HG03025 (cell line): ENCODE data around the gene KSR1.

Experiments
- ATAC-seq: cut with Tn5 transposase; IDR thresholded peaks from one replicate; pipeline ENCODE4 v1.9.1; 2021; ENCODE audit warnings: mild to moderate bottlenecking, moderate library complexity; ENCODE audit not compliant: unreplicated experiment, low FRiP score

Gene KSR1

DNA sequence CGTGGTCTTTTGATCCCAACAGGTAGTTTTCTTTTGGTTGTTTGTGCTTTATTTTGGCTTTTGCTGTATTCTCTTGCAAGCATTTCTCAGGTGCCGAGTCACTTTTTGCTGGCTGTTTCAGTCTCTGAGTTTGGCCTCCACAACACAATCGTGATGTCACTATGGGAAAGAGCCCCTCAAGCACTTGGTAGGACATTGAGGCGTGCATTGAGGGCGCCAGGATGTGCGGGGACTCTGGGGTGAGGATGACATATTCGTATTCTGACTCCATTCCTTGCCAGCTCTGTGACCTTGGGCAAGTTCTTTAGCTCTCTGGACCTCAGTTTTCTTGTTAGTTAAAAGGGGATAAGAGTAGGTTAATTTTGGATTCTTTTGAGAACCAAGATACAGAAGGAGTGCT lies 13.0 kb downstream of the KSR1 start:
- no peak for ATAC-seq

DNA sequence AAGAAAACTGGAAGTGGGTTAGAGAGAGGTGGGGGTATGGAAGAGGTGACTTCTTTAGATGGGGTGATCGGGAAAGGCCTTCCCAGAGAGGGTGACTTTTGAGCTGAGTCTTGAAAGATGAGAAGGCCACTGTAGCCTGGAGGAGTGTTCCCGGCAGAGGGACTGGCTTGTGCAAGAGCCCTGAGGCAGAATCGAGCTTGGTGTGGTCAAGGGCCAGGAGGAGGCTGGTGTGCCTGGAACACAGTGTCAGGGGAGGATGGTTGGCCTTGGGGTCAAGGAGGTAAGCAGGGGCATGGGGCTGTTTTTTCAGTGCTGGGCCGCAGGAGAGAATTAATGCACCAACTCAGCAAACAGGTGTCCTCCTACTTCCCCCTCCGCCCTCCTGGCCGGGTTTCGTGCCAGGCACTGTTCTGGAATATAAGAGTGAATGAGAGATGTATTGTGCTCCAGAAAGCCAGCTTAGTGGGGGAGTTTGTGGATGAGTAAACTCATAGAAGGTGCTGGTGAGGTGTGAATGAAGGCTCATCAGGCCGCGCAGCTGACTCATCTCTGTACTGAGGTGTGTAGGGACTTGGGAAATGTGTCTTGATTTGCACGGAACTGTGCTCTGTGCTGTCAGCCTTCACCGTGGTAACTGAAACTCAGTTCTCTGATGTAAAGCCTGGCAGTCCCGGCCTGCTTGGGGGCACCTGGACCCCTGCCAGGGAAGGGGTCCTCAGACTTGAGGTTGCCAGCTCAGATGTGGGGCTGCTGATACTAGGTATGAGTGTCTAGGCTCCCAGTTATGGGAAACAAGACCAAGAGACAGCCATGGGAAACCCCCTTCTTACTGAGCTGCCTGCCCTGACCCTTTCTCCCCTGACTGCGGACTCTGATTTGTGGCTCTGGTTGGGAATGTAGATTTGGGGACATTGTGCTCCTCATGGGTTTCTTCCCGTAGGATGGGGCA lies 15.3 kb downstream of the KSR1 start:
- ATAC-seq, result no peak

- ATAC-seq, result no peak
These were observed 17.0 kb downstream of the KSR1 start for GRCh38 chr17:27473190-27473747.

GRCh38 chr17:27473748-27474609 lies 17.7 kb downstream of the KSR1 start:
- ATAC-seq, result no peak

- no peak for ATAC-seq
These were observed 18.9 kb downstream of the KSR1 start for GRCh38 chr17:27475070-27475673.

DNA sequence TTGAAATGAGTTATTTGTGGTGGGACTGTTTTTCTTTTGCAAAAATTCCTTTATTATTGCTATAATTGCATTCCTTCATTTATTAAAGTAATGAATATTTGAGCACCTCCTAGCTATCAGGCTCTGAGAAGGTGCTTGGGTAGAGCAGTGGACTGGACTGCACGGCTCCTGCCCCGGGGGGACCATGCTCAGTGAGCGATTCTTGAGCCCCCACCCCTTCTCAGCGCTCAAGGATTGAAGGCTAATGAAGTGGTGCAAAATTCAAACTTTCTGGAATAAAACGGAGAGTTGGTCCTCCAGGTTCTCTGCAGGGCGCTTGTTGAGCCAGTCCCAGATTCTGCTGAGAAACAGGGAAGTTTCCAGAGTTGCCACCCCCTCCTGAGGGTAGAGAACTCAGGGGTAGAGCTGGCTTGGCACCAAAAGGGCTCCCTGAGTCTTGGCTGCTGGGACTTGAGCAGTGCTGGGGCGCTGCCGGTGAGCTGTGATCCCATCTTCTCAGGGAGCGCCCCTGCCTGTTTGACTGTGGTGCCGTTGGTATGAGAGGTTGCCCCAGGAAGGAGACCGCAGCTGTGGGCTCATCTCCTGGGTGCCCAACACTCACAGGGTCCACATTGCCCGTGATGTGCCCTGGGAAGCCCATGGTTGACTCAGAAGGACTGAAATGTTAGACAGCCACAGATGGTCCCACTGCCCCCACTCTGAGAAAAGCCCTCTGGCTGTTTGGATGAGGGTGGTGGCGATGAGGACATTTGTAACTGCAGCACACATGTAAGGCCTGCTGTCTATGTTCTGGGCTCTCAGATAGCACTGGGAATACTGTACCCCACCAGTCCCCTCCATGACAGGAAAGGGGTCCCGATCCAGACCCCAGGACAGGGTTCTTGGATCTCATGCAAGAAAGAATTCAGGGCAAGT lies 20.0 kb downstream of the KSR1 start:
- no peak for ATAC-seq

DNA sequence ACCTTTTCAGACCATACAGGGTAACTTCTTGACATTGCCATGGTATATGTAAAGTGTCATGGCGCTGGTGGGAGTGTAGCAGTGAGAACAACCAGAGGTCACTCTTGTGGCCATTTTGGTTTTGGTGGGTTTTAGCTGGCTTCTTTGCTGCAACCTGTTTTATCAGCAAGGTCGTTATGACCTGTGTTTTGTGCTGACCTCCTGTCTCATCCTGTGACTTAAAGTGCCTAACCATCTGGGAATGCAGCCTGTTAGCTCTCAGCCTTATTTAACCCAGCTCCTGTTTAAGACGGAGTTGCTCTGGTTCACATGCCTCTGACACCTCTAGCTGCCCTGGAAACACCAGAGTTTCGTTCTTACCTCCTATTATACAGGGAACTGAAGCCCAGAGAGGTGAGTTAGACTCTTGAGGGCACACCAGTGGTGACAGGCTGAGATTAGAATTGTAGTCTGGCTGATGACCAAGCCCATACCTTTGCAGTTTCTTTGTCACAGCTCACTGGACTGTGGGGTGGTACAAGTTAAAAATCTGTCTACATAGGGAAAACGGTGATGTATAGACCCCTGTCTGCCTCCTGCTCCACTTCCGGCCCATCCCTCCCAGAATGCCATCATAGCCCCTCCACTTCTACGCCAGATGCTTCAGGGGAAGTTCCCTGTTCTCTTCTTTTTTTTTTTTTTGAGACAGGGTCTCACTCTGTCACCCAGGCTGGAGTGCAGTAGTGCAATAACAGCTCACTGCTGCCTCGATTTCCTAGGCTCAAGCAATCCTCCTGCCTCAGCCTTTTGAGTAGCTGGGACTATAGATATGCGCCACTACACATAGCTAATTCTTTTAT lies 21.0 kb downstream of the KSR1 start:
- ATAC-seq, result no peak

- ATAC-seq, result no peak
These were observed 21.9 kb downstream of the KSR1 start for GRCh38 chr17:27477971-27478684.

GRCh38 chr17:27478901-27479538 lies 22.8 kb downstream of the KSR1 start:
- no peak for ATAC-seq

GRCh38 chr17:27479838-27480237 lies 23.6 kb downstream of the KSR1 start:
- ATAC-seq, result no peak

GRCh38 chr17:27480699-27481098 lies 24.5 kb downstream of the KSR1 start:
- no peak for ATAC-seq

- ATAC-seq, result no peak
These were observed 25.1 kb downstream of the KSR1 start for GRCh38 chr17:27481327-27481726.

- no peak for ATAC-seq
These were observed 28.9 kb downstream of the KSR1 start for GRCh38 chr17:27485125-27485524.

GRCh38 chr17:27485716-27486495 lies 29.7 kb downstream of the KSR1 start:
- ATAC-seq, result no peak

DNA sequence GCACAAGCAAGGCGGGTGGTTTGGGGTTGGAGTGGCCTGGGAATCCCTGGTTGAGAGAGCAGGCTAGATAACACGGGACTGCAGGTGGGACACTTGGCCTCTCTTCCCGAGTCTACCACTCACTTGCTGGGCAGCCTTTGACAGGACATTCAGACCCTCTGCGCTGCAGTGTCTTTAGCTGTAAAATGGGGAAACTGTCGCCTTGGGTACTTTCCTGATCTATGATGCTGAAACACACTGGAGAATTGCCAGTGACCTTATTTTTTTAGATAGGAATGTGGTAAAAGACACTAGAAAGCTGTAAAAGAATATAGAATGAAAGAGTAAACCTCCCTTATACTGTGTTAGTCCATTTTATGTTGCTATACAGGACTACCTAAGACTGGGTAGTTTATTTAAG lies 30.5 kb downstream of the KSR1 start:
- ATAC-seq, result no peak

GRCh38 chr17:27488231-27488630 lies 32.0 kb downstream of the KSR1 start:
- no peak for ATAC-seq
